SK-N-SH (cell line): ENCODE data around the gene ARHGAP26. TPM values are rescaled to one million over a fixed set of nuclear protein-coding genes. Genes with fewer than 3 reads are reported as not detected.
A peak's percentile ranks its signal among the peaks of the same experiment; 100 is the strongest.

Experiments
- CTCF ChIA-PET: fragments of 300-600, 350-600 bp; formaldehyde crosslinking; extraction: SDS; loops from one replicate; lab custom pipeline; 2021; lab: Yijun Ruan, JAX
- POLR2A ChIA-PET: fragments of 350-600 bp; sonication (Branson Sonifier 250); formaldehyde crosslinking; extraction: SDS; loops from one replicate; lab custom pipeline; 2020; ENCODE audit warnings: antibody characterized with exemption, inconsistent platforms; lab: Yijun Ruan, JAX
- DNase-seq: peaks from one replicate; pipeline ENCODE4 v3.0.0; 2012
- H2AFZ ChIP-seq: fragments of 200-600 bp; sonication (generic); 2 replicates; pipeline ENCODE4 v1.8.1; 2016; ENCODE audit warnings: antibody characterized with exemption, mild to moderate bottlenecking, low read depth
- H3F3A ChIP-seq: fragments of 200-600 bp; sonication (generic); replicated peaks from 2 replicates; pipeline ENCODE3; 2016; ENCODE audit warnings: antibody characterized with exemption, mild to moderate bottlenecking; ENCODE audit not compliant: insufficient read depth
- H3K27ac ChIP-seq, 2 experiments: fragments of 200-500 bp in 1 of 2; fragments of 200-600 bp in 1 of 2; sonication (Bioruptor generic) in 1 of 2; sonication (generic), shearing (Covaris generic) in 1 of 2; 2 replicates each; pipeline versions ENCODE4 v1.5.1 to v1.6.1; 2014 to 2016; ENCODE audit warnings: low read depth in 2 of 2, inconsistent platforms in 1 of 2, low read length in 1 of 2, mild to moderate bottlenecking in 1 of 2, mixed read lengths in 1 of 2
- H3K27me3 ChIP-seq: fragments of 200-600 bp; sonication (generic), shearing (Covaris generic); 2 replicates; pipeline ENCODE4 v1.6.1; 2016; ENCODE audit warnings: mixed run types; ENCODE audit not compliant: insufficient read depth
- H3K36me3 ChIP-seq, 2 experiments: fragments of 200-500 bp in 1 of 2; fragments of 200-600 bp in 1 of 2; sonication (Bioruptor generic) in 1 of 2; sonication (generic) in 1 of 2; replicated peaks in 1 of 2; 2 replicates each; pipeline versions ENCODE3 to v1.5.1; 2014 to 2016; ENCODE audit warnings: low read length in 1 of 2, mild to moderate bottlenecking in 1 of 2; ENCODE audit not compliant: insufficient read depth in 2 of 2, control insufficient read depth in 1 of 2
- H3K4me1 ChIP-seq, 2 experiments: fragments of 200-500 bp in 1 of 2; fragments of 200-600 bp in 1 of 2; sonication (Bioruptor generic) in 1 of 2; sonication (generic), shearing (Covaris generic) in 1 of 2; 2 replicates each; pipeline versions ENCODE4 v1.5.1 to v1.6.1; 2014 to 2016; ENCODE audit warnings: low read depth in 1 of 2, low read length in 1 of 2, mixed run types in 1 of 2; ENCODE audit not compliant: insufficient read depth in 2 of 2, control insufficient read depth in 1 of 2
- H3K4me2 ChIP-seq: fragments of 200-600 bp; sonication (generic), shearing (Covaris generic); 2 replicates; pipeline ENCODE4 v1.6.1; 2017; ENCODE audit warnings: mixed run types
- H3K4me3 ChIP-seq, 2 experiments: fragments of 200-500 bp in 1 of 2; fragments of 200-600 bp in 1 of 2; sonication (Bioruptor generic) in 1 of 2; sonication (generic), shearing (Covaris generic) in 1 of 2; 2 replicates each; pipeline versions ENCODE4 v1.5.1 to v1.8.1; 2014 to 2016; ENCODE audit warnings: low read depth in 2 of 2, inconsistent platforms in 1 of 2, low read length in 1 of 2, mild to moderate bottlenecking in 1 of 2, mixed read lengths in 1 of 2, moderate library complexity in 1 of 2
- H3K79me2 ChIP-seq: fragments of 200-600 bp; sonication (generic); 2 replicates; pipeline ENCODE4 v1.8.1; 2017; ENCODE audit warnings: mild to moderate bottlenecking; ENCODE audit not compliant: insufficient read depth
- H3K9ac ChIP-seq: fragments of 200-600 bp; sonication (generic); 2 replicates; pipeline ENCODE4 v1.6.1; 2017; ENCODE audit warnings: mixed run types
- H3K9me2 ChIP-seq: fragments of 200-600 bp; sonication (generic); 2 replicates; pipeline ENCODE4 v1.6.1; 2017; ENCODE audit warnings: mixed run types
- H3K9me3 ChIP-seq: fragments of 200-600 bp; sonication (generic); 2 replicates; pipeline ENCODE4 v1.6.1; 2017; ENCODE audit warnings: mixed run types, mild to moderate bottlenecking, moderate library complexity
- H4K20me1 ChIP-seq: fragments of 200-600 bp; sonication (generic); 2 replicates; pipeline ENCODE4 v1.6.1; 2017; ENCODE audit warnings: mild to moderate bottlenecking, mixed run types; ENCODE audit not compliant: insufficient read depth
- CHD2 ChIP-seq: fragments of 150-350 bp; IDR thresholded peaks from 2 replicates; pipeline ENCODE4 v1.6.1; 2018; ENCODE audit warnings: low read length; ENCODE audit not compliant: partially characterized antibody
- EP300 ChIP-seq, 2 experiments: IDR thresholded peaks; 2 replicates each; pipeline versions ENCODE4 v1.4.0 to v1.6.1; 2012; ENCODE audit warnings: borderline replicate concordance in 1 of 2, low read depth in 1 of 2, low read length in 1 of 2
- FOXJ3 ChIP-seq: sonication (generic); formaldehyde crosslinking; IDR thresholded peaks from 2 replicates; pipeline ENCODE4 v1.5.1; 2020; ENCODE audit warnings: mild to moderate bottlenecking, missing genetic modification reagents
- FOXM1 ChIP-seq: IDR thresholded peaks from 2 replicates; pipeline ENCODE4 v1.4.0; 2012; ENCODE audit warnings: low read depth, mild to moderate bottlenecking
- MEF2A ChIP-seq: IDR thresholded peaks from 2 replicates; pipeline ENCODE4 v1.4.0; 2012; ENCODE audit warnings: low read depth, borderline replicate concordance
- RAD21 ChIP-seq: IDR thresholded peaks from 2 replicates; pipeline ENCODE4 v1.6.1; 2012; ENCODE audit warnings: mild to moderate bottlenecking, low read length
- RCOR1 ChIP-seq: fragments of 150-350 bp; IDR thresholded peaks from 2 replicates; pipeline ENCODE4 v1.6.1; 2017; ENCODE audit warnings: antibody characterized with exemption, low read length
- SIN3A ChIP-seq: IDR thresholded peaks from 2 replicates; pipeline ENCODE4 v1.6.1; 2012; ENCODE audit warnings: low read depth, mild to moderate bottlenecking, low read length, moderate library complexity, borderline replicate concordance
- WGBS: methylation state at CpG from one replicate; pipeline ENCODE4 v1.1.6; 2017; ENCODE audit warnings: low lambda C conversion rate; 5-methylcytosine and 5-hydroxymethylcytosine counted together
- polyA plus RNA-seq, 3 experiments: library from polyadenylated mRNA; depleted of rRNA; stranded (reverse); fragments of >200 nt; gene quantifications; 2 replicates each; pipeline ENCODE4 v1.2.3, GENCODE V29; 2012
- TF ChIP-seq, protein P1 (sequence below): IDR thresholded peaks from 2 replicates; pipeline ENCODE4 v1.6.1; 2012; ENCODE audit warnings: mild to moderate bottlenecking, low read depth, low read length, moderate library complexity
- TF ChIP-seq, protein P2 (sequence below): fragments of 150-350 bp; IDR thresholded peaks from 2 replicates; pipeline ENCODE4 v1.6.1; 2016; ENCODE audit warnings: mild to moderate bottlenecking, low read depth, low read length
- TF ChIP-seq, protein P3 (sequence below): IDR thresholded peaks from 2 replicates; pipeline ENCODE4 v1.4.0; 2012; ENCODE audit warnings: low read depth
- TF ChIP-seq, protein P4 (sequence below): IDR thresholded peaks from 2 replicates; pipeline ENCODE4; 2012

The ARHGAP26 gene
- polyA plus RNA-seq, 1 of the 3 experiments (the other 2 are of a cell fraction), result 6.1 TPM

DNA sequence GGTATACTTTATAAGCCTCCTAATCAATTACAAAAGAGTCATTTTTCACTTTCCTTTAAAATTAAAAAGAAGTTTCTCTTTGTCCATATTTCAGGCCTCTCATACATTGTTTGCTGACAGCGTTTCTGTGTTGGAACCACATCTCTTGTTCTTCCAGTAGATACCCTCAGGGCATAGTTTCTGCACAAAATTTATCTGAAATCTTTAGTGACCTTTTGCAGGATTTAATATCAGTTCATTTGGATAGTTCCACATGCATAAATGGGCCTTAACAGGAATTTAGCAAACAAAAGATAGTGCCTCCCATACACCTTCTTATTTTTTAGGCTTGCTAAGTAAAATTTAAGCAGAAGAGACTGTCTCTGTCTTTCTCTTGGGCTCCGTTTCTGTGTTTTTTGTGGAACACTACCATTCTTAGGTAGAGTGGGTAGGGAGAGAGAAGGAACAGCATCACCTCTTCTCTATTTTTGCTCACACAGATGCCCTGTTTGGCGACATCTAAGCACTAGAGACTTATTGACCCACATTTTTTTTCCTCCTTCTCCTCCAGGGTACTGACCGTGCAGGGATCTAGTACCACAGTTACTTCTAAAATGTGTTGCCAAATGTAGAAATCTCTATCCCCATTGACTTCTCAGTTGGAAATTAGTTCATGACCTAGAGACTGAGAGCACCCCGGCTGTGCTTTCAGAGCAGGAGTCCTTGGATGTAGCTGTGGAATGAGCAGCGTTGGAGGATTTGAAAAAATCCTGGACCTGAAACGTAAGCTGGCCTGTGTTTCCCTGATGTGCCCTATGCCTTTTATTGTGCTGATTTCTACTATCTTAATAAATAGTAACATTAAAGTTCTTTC is 22.1 kb downstream of the ARHGAP26 start (continued):
- TF ChIP-seq, protein P1, sequence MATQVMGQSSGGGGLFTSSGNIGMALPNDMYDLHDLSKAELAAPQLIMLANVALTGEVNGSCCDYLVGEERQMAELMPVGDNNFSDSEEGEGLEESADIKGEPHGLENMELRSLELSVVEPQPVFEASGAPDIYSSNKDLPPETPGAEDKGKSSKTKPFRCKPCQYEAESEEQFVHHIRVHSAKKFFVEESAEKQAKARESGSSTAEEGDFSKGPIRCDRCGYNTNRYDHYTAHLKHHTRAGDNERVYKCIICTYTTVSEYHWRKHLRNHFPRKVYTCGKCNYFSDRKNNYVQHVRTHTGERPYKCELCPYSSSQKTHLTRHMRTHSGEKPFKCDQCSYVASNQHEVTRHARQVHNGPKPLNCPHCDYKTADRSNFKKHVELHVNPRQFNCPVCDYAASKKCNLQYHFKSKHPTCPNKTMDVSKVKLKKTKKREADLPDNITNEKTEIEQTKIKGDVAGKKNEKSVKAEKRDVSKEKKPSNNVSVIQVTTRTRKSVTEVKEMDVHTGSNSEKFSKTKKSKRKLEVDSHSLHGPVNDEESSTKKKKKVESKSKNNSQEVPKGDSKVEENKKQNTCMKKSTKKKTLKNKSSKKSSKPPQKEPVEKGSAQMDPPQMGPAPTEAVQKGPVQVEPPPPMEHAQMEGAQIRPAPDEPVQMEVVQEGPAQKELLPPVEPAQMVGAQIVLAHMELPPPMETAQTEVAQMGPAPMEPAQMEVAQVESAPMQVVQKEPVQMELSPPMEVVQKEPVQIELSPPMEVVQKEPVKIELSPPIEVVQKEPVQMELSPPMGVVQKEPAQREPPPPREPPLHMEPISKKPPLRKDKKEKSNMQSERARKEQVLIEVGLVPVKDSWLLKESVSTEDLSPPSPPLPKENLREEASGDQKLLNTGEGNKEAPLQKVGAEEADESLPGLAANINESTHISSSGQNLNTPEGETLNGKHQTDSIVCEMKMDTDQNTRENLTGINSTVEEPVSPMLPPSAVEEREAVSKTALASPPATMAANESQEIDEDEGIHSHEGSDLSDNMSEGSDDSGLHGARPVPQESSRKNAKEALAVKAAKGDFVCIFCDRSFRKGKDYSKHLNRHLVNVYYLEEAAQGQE, result no peak
- TF ChIP-seq, protein P2, sequence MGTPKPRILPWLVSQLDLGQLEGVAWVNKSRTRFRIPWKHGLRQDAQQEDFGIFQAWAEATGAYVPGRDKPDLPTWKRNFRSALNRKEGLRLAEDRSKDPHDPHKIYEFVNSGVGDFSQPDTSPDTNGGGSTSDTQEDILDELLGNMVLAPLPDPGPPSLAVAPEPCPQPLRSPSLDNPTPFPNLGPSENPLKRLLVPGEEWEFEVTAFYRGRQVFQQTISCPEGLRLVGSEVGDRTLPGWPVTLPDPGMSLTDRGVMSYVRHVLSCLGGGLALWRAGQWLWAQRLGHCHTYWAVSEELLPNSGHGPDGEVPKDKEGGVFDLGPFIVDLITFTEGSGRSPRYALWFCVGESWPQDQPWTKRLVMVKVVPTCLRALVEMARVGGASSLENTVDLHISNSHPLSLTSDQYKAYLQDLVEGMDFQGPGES, result no peak
- TF ChIP-seq EP300 (IDR thresholded peaks at IDR 0.05; ENCODE audit: borderline replicate concordance in 1 of 2, low read depth in 1 of 2, low read length in 1 of 2), result peak in 1 of 2 experiments; percentile 83; a peak in 2 of 4 replicates
- no peak for TF ChIP-seq MEF2A
- no peak for TF ChIP-seq SIN3A
- TF ChIP-seq RCOR1, result peak; percentile 85; the same call in 1 of the 2 replicates
- TF ChIP-seq, protein P3, sequence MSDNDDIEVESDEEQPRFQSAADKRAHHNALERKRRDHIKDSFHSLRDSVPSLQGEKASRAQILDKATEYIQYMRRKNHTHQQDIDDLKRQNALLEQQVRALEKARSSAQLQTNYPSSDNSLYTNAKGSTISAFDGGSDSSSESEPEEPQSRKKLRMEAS, result no peak
- TF ChIP-seq CHD2, result no peak
- TF ChIP-seq RAD21, result peak; percentile 22; the same call in 1 of the 2 replicates
- TF ChIP-seq FOXM1, result no peak
- TF ChIP-seq, protein P4, sequence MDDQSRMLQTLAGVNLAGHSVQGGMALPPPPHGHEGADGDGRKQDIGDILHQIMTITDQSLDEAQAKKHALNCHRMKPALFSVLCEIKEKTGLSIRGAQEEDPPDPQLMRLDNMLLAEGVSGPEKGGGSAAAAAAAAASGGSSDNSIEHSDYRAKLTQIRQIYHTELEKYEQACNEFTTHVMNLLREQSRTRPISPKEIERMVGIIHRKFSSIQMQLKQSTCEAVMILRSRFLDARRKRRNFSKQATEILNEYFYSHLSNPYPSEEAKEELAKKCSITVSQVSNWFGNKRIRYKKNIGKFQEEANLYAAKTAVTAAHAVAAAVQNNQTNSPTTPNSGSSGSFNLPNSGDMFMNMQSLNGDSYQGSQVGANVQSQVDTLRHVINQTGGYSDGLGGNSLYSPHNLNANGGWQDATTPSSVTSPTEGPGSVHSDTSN, result no peak
- TF ChIP-seq, all 33 proteins: peak for 5

DNA sequence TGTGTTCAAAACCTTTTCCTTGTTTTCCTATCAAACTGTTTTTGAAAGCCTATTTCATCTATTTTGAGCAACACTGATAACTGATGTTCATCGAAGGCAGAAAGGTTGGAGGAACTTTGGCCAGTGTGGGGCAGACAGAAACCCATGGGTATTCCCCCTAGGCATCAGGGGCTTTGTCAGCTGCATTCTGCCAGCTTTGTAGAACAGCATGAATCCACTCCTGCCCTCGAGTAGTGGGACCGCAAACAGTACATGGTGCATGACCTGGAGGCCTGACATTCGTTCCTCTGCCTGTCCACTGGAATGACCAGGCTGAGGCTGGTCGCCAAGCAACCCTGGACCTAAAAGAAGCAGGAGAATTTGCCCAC is 22.7 kb downstream of the ARHGAP26 start:
- Histone ChIP-seq H4K20me1 (no peaks in the 10 kb centered on the region), H2AFZ (no peak overlapping the region), H3K4me3 (no peak overlapping the region), H3K27me3 (no peaks in the 10 kb centered on the region), H3K36me3 (no peaks in the 10 kb centered on the region), H3K79me2 (0 out of 2 replicates have a peak, but pooled peaks cover 5% of the 10 kb centered on the region), H3K4me1 (peaks cover 0 to 25% of the 10 kb centered on the region in 2 experiments; a peak in 2 of 4 replicates), H3F3A (no peaks in the 10 kb centered on the region), H3K4me2 (no peak overlapping the region), H3K9me3 (no peaks in the 10 kb centered on the region), H3K27ac (peak overlapping the region in 1 of 2 experiments; percentile 86; a peak in 1 of 4 replicates), H3K9me2 (no peaks in the 10 kb centered on the region), H3K9ac (no peak overlapping the region)
- CTCF ChIA-PET, result interaction anchor here (1.0 to 1.7 kb wide), 4 partner anchors 10 to 75 kb away, joined by 3 to 7 read pairs (median 4); partner anchors contain the start of gene ARHGAP26
- 91% methylated on average over 5 of the region's 5 CpGs for WGBS
- POLR2A ChIA-PET, result no interaction called here
- DNase-seq, result no peak
- TF ChIP-seq FOXJ3, result no peak
- TF ChIP-seq, all 33 proteins: peak for 0
